ENCODE results near the gene CDC42EP1.

DNA sequence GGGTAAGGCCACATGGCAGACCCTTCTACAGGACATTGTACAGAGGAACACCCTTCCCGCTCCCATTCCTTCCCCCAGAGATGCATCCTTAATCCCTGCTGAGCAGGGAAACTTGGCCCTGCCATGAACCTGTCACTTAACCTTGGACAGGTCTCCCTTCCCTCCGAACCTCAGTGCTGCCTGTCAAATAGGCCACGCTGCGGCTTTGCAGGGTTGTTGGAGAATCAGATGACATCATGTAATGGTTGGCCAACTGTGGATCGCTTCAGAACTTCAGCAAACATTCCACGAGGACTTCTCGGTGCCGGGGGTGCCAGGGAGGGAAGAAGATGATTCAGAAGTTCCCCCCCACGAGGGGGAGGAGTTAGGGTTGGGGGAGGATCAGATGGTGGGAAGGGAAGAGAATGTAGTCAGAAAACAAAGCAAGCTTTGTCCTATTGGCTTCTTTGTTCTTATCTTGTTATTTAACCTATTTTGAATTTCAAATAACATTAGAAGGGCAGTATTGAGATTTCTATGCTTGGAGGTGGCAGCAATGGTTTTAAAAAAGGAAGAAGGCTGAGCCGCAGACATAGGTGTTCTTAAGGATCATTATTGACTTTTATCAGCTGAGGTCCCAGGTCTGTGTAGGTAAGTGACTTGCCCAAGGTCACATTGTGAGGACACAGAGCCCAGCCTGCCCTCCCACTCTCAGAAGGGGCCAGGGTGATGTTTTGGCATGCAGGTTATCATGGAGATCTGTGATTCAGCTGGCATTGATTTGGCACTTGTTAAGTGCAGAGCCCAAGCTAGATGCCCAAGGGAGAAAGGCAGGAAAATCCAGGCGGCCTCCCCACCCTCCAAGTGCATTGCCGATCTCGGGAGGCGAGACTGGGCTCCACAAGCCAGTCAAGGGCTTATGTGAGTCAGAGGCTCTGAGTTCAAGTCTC, 3.1 kb downstream of the CDC42EP1 start:
- TF ChIP-seq CTCF (IDR thresholded peaks at IDR 0.05) (no peak), POLR2A (IDR thresholded peaks at IDR 0.05) (no peak)
